Uterus (tissue), 2 donors: Measurements from ENCODE around the gene ZFP37.
"Not testable (repeated sequence)": the region's sequence is repeated elsewhere in the genome, so short reads cannot be mapped to it uniquely, and the experiment has no call there.

ENCODE experiments used
- CTCF ChIP-seq, 4 experiments: fragments of 200-600 bp in 2 of 4; fragments of 450-650 bp in 2 of 4; sonication (generic) in 2 of 4; IDR thresholded peaks; one replicate each; pipeline ENCODE4 v1.5.1; 2016 to 2019; ENCODE audit warnings: antibody characterized with exemption in 4 of 4, mild to moderate bottlenecking in 2 of 4, moderate library complexity in 1 of 4
- POLR2A ChIP-seq, 2 donors: fragments of 450-650 bp; IDR thresholded peaks; one replicate each; pipeline ENCODE4 v1.6.1; 2016; ENCODE audit warnings: antibody characterized with exemption in 2 of 2, mild to moderate bottlenecking in 1 of 2, moderate library complexity in 1 of 2

- TF ChIP-seq POLR2A, CTCF (IDR thresholded peaks at IDR 0.05): not testable (repeated sequence)
These were observed 32.6 kb upstream of the ZFP37 start for GRCh38 chr9:113089143-113089505.
